Activated CD4-positive, alpha-beta T cell treated with anti-CD3 and anti-CD28 coated beads, Interleukin-2, amount 10 ng/mL, durations not matched to agents 7 days and 5 days (primary cell): ENCODE results near the gene DPEP2. TPM values are rescaled to one million over a fixed set of nuclear protein-coding genes. Genes with fewer than 3 reads are reported as not detected.

Experiments
- CTCF ChIA-PET: fragments of 350-600 bp; sonication (Branson Sonifier 250); formaldehyde crosslinking; loops from one replicate; lab custom pipeline; 2021; ENCODE audit warnings: antibody characterized with exemption; lab: Charles Lee
- POLR2A ChIA-PET: fragments of 350-600 bp; sonication (Branson Sonifier 250); formaldehyde crosslinking; loops from one replicate; lab custom pipeline; 2021; ENCODE audit warnings: antibody characterized with exemption; lab: Charles Lee
- DNase-seq: peaks from one replicate; pipeline ENCODE4 v3.0.0-alpha.2; 2020
- H3K27ac Mint-ChIP-seq: one replicate; pipeline ENCODE4 v1.8.0; 2021; ENCODE audit warnings: mild to moderate bottlenecking, moderate library complexity, mixed read lengths
- H3K27me3 Mint-ChIP-seq: one replicate; pipeline ENCODE4 v1.8.0; 2021; ENCODE audit warnings: mixed read lengths
- H3K36me3 Mint-ChIP-seq: one replicate; pipeline ENCODE4 v1.8.0; 2021; ENCODE audit warnings: low read depth, mixed read lengths
- H3K4me1 Mint-ChIP-seq: one replicate; pipeline ENCODE4 v1.8.0; 2021; ENCODE audit warnings: mixed read lengths
- H3K4me3 Mint-ChIP-seq: one replicate; pipeline ENCODE4 v1.8.0; 2021; ENCODE audit warnings: mild to moderate bottlenecking, moderate library complexity, mixed read lengths
- H3K9me3 Mint-ChIP-seq: one replicate; pipeline ENCODE4 v1.8.0; 2021; ENCODE audit warnings: mixed read lengths
- total RNA-seq, 2 experiments: library from RNA; stranded (reverse); gene quantifications; one replicate each; pipeline ENCODE4 v1.2.3, GENCODE V29; 2021

The DPEP2 gene
- total RNA-seq, 2 experiments from 2014 or later: 12.4 to 14.2 TPM

- Mint-ChIP-seq H3K4me3 (no peak overlapping the region), H3K27ac (no peak overlapping the region), H3K36me3 (peaks cover 11% of the 10 kb centered on the region), H3K9me3 (no peaks in the 10 kb centered on the region), H3K27me3 (no peaks in the 10 kb centered on the region), H3K4me1 (no peaks in the 10 kb centered on the region)
- no peak for DNase-seq
- ChIA-PET POLR2A (interaction anchor here (0.6 kb wide), 1 partner anchor 94 kb away, joined by 4 read pairs; no protein-coding TSS in a partner anchor), CTCF (interaction anchor here (0.7 to 1.8 kb wide), 5 partner anchors 18 to 291 kb away, joined by 3 to 8 read pairs (median 3); no protein-coding TSS in a partner anchor)
Measured at GRCh38 chr16:67959536-67960329, 39.6 kb downstream of the DPEP2 start.

- peaks cover 13% of the 10 kb centered on the region for H3K36me3 Mint-ChIP-seq
- no peak overlapping the region for H3K4me3 Mint-ChIP-seq
- H3K9me3 Mint-ChIP-seq: no peaks in the 10 kb centered on the region
- ChIA-PET POLR2A (no interaction called here), CTCF (interaction anchor here (0.6 kb wide), 1 partner anchor 11 kb away, joined by 3 read pairs; no protein-coding TSS in a partner anchor)
- H3K27me3 Mint-ChIP-seq: no peaks in the 10 kb centered on the region
- no peak overlapping the region for H3K27ac Mint-ChIP-seq
- DNase-seq: no peak
- no peaks in the 10 kb centered on the region for H3K4me1 Mint-ChIP-seq
Measured at GRCh38 chr16:67957622-67958021, 41.7 kb downstream of the DPEP2 start.

GRCh38 chr16:67954421-67955196, 44.7 kb downstream of the DPEP2 start:
- no peak for DNase-seq

GRCh38 chr16:67953641-67954375, 45.5 kb downstream of the DPEP2 start:
- Mint-ChIP-seq H3K4me1 (peaks cover 4% of the 10 kb centered on the region), H3K27ac (no peak overlapping the region), H3K9me3 (no peaks in the 10 kb centered on the region), H3K27me3 (no peaks in the 10 kb centered on the region), H3K36me3 (peaks cover 5% of the 10 kb centered on the region), H3K4me3 (no peak overlapping the region)
- ChIA-PET CTCF (interaction anchor here (0.5 to 1.7 kb wide), 6 partner anchors 9 to 141 kb away, joined by 3 to 6 read pairs (median 4); no protein-coding TSS in a partner anchor), POLR2A (no interaction called here)
- no peak for DNase-seq

More at GRCh38 chr16:67954421-67955196, 44.7 kb downstream of the DPEP2 start:
- peaks cover 5% of the 10 kb centered on the region for H3K36me3 Mint-ChIP-seq
- no peak overlapping the region for H3K4me3 Mint-ChIP-seq
- POLR2A ChIA-PET: no interaction called here
- CTCF ChIA-PET: interaction anchor here (0.5 to 1.7 kb wide), 6 partner anchors 8 to 140 kb away, joined by 3 to 5 read pairs (median 3); partner anchors contain the start of gene NRN1L
- H3K9me3 Mint-ChIP-seq: no peaks in the 10 kb centered on the region
- no peaks in the 10 kb centered on the region for H3K27me3 Mint-ChIP-seq
- H3K4me1 Mint-ChIP-seq: peaks cover 4% of the 10 kb centered on the region
- no peak overlapping the region for H3K27ac Mint-ChIP-seq

- Mint-ChIP-seq H3K4me3 (no peak overlapping the region), H3K4me1 (peaks cover 4% of the 10 kb centered on the region), H3K27ac (no peak overlapping the region), H3K9me3 (no peaks in the 10 kb centered on the region), H3K27me3 (no peaks in the 10 kb centered on the region), H3K36me3 (peaks cover 8% of the 10 kb centered on the region)
- CTCF ChIA-PET: interaction anchor here (0.5 to 1.5 kb wide), 2 partner anchors 10 to 458 kb away, joined by 5 to 6 read pairs; no protein-coding TSS in a partner anchor
- POLR2A ChIA-PET: no interaction called here
- DNase-seq: no peak
Measured at GRCh38 chr16:67951485-67951884, 47.8 kb downstream of the DPEP2 start.

GRCh38 chr16:67950335-67950843, 48.9 kb downstream of the DPEP2 start:
- Mint-ChIP-seq H3K4me1 (peaks cover 4% of the 10 kb centered on the region), H3K27me3 (no peaks in the 10 kb centered on the region), H3K36me3 (peaks cover 10% of the 10 kb centered on the region), H3K4me3 (no peak overlapping the region), H3K9me3 (no peaks in the 10 kb centered on the region), H3K27ac (no peak overlapping the region)
- ChIA-PET POLR2A (no interaction called here), CTCF (interaction anchor here (1.4 to 1.5 kb wide), 2 partner anchors 9 to 11 kb away, joined by 6 to 7 read pairs; no protein-coding TSS in a partner anchor)
- DNase-seq: no peak

GRCh38 chr16:67949645-67950044, 49.6 kb downstream of the DPEP2 start:
- Mint-ChIP-seq H3K9me3 (no peaks in the 10 kb centered on the region), H3K27me3 (no peaks in the 10 kb centered on the region), H3K4me1 (peaks cover 4% of the 10 kb centered on the region), H3K36me3 (peaks cover 10% of the 10 kb centered on the region), H3K27ac (no peak overlapping the region), H3K4me3 (no peak overlapping the region)
- no peak for DNase-seq
- ChIA-PET CTCF (interaction anchor here (0.6 to 1.4 kb wide), 2 partner anchors 11 to 325 kb away, joined by 4 to 7 read pairs; no protein-coding TSS in a partner anchor), POLR2A (no interaction called here)

GRCh38 chr16:67948015-67948414, 51.3 kb downstream of the DPEP2 start:
- no peak overlapping the region for H3K27ac Mint-ChIP-seq
- H3K36me3 Mint-ChIP-seq: peaks cover 5% of the 10 kb centered on the region
- no peak for DNase-seq
- H3K9me3 Mint-ChIP-seq: no peaks in the 10 kb centered on the region
- no peak overlapping the region for H3K4me3 Mint-ChIP-seq
- H3K27me3 Mint-ChIP-seq: no peaks in the 10 kb centered on the region
- ChIA-PET CTCF (no interaction called here), POLR2A (no interaction called here)
- H3K4me1 Mint-ChIP-seq: peaks cover 4% of the 10 kb centered on the region

- no peak for DNase-seq
- Mint-ChIP-seq H3K27ac (no peak overlapping the region), H3K4me1 (peaks cover 5% of the 10 kb centered on the region), H3K9me3 (no peaks in the 10 kb centered on the region), H3K36me3 (peaks cover 6% of the 10 kb centered on the region), H3K27me3 (no peaks in the 10 kb centered on the region), H3K4me3 (no peak overlapping the region)
- POLR2A ChIA-PET: no interaction called here
- CTCF ChIA-PET: interaction anchor here (0.6 to 1.0 kb wide), 3 partner anchors 64 to 131 kb away, joined by 3 read pairs; no protein-coding TSS in a partner anchor
Measured at GRCh38 chr16:67946966-67947558, 52.2 kb downstream of the DPEP2 start.

GRCh38 chr16:67946128-67946569, 53.1 kb downstream of the DPEP2 start:
- peaks cover 10% of the 10 kb centered on the region for H3K4me1 Mint-ChIP-seq
- no peaks in the 10 kb centered on the region for H3K9me3 Mint-ChIP-seq
- peaks cover 10% of the 10 kb centered on the region for H3K36me3 Mint-ChIP-seq
- ChIA-PET POLR2A (no interaction called here), CTCF (interaction anchor here (0.8 to 1.0 kb wide), 3 partner anchors 95 to 271 kb away, joined by 3 read pairs; no protein-coding TSS in a partner anchor)
- no peaks in the 10 kb centered on the region for H3K27me3 Mint-ChIP-seq
- H3K4me3 Mint-ChIP-seq: no peak overlapping the region
- no peak for DNase-seq
- no peak overlapping the region for H3K27ac Mint-ChIP-seq

GRCh38 chr16:67945392-67945933, 53.8 kb downstream of the DPEP2 start:
- peaks cover 15% of the 10 kb centered on the region for H3K4me1 Mint-ChIP-seq
- no peak overlapping the region for H3K4me3 Mint-ChIP-seq

More at GRCh38 chr16:67945392-67945933, 53.8 kb downstream of the DPEP2 start:
- no peak overlapping the region for H3K27ac Mint-ChIP-seq
- DNase-seq: no peak
- H3K9me3 Mint-ChIP-seq: no peaks in the 10 kb centered on the region
- ChIA-PET POLR2A (no interaction called here), CTCF (interaction anchor here (0.8 kb wide), 1 partner anchor 272 kb away, joined by 3 read pairs; no protein-coding TSS in a partner anchor)
- peaks cover 10% of the 10 kb centered on the region for H3K36me3 Mint-ChIP-seq
- H3K27me3 Mint-ChIP-seq: no peaks in the 10 kb centered on the region
